Measurements from ENCODE around the gene DAAM1.

Gene DAAM1

DNA sequence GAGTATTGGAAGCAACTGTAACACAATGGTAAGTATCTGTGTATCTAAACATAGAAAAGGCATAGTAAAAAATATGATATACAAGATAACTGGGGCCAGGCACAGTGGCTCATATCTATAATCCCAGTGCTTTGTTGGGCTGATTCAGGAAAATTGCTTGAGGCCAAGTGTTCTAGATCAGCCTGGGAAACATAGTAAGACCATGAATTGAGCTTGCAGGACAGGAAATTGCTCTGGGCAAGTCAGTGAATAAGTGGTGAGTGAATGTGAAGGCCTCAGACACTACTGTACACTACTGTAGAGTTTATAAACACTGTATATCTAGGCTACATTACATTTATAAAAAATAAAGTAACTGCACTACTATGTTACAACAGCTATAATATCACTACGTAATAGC lies 201.5 kb downstream of the DAAM1 start:
- no peak for DNase-seq

DNA sequence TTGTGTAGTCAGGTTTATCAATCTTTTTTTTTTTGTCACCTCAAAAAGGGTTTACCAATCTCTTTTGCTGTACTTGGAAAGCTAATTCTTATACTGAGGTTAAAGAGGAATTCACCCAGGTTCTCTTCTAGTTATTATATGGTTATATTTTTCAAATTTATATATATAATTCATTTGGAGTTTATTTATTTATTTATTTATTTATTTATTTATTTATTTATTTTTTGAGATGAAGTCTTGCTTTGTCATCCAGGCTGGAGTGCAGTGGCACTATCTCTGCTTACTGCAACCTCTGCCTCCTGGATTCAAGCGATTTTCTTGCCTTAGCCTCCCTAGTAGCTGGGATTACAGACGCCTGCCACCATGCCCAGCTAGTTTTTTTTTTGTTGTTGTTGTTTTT lies 202.9 kb downstream of the DAAM1 start:
- no peak for DNase-seq

DNA sequence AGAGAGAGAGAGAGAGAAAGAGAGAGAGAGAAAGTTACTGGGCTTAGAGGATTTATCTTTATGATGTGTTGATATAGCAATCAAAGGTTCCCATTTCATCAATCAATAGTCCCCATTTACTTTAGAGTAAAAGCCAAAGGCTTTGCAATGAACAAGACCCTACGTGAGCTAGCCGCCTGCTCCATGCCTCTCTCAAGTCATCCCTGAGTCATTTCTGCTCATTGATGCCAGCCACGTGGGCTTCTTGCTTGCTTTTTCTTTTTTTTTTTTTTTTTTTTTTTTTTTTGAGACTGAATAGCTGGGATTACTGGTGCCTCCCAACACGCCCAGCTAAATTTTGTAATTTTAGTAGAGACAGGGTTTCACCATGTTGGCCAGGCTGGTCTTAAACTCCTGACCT lies 205.8 kb downstream of the DAAM1 start:
- no peak for DNase-seq

DNA sequence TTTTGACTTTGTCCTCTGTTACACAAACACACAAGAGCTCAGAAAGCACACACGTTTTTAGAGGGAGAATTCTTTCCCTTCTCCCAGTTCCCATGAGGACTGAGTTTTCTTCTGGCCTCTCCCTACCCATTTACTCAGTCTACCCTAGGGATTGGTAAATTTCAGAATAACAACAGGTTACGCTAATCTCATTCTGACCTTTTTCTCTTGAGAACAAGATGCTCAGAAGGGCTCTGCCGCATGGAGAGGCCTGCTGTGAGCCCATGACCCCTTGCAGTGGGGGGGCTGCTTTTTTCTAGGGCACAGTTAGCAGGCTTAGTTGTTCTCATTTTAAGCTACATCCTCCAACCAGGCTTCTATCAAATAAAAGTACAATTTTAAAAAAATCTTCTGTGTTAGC lies 207.2 kb downstream of the DAAM1 start:
- no peak for DNase-seq

DNA sequence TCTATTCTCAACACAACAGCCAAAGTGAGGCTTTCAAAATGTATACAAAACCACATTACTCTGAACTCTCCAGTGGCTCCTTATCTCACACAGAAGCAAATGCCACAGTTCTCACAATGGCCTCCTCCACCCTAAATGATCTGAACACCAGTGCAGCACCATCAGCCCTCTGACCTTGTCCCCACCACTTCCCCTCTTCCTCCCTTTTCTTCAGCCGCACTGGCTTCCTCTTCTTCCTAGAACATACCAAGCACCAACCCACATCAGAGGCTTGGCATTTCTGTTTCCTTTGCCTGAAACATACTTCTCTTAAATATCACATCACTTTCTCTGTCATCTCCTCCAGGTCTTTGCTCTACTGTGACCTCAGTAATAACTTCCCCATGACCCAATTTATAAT lies 210.4 kb downstream of the DAAM1 start:
- DNase-seq, result peak; percentile 14

GRCh38 chr14:59406454-59407245 lies 218.2 kb downstream of the DAAM1 start:
- DNase-seq, result no peak

DNA sequence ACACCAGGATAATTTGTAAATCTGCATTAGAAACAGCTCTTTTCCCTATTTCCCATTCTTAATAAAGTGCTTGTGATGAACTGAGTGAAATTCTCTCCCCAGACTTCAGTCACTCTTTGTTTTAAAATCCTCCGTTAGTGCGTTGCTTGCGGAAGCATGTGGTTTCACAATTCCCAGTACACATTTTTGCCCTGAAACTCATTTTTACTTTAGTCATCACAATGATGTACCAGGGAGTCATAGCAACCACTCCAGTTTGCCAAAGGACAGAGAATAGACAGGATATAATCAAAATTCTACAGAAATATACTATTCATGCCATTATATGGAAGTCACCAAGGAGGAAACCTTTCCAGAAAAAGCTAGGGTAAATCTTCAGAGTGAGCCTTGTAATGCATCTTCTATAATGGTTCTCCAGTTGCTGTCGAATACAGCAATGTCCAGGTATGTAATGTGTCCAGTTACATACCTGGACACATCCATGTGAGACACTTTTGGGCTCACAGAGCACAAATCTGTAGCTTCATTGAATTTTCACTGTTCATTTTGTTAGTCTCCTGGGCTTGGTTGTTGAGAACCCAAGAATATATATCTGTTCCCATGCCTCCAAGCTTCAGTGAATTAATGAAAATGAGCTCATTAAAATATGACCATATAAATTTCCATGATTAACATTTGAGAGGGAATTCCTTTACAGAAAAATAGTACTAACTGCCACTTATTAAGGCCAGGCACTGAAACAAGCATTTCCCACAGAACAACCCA lies 219.0 kb downstream of the DAAM1 start:
- no peak for DNase-seq

DNA sequence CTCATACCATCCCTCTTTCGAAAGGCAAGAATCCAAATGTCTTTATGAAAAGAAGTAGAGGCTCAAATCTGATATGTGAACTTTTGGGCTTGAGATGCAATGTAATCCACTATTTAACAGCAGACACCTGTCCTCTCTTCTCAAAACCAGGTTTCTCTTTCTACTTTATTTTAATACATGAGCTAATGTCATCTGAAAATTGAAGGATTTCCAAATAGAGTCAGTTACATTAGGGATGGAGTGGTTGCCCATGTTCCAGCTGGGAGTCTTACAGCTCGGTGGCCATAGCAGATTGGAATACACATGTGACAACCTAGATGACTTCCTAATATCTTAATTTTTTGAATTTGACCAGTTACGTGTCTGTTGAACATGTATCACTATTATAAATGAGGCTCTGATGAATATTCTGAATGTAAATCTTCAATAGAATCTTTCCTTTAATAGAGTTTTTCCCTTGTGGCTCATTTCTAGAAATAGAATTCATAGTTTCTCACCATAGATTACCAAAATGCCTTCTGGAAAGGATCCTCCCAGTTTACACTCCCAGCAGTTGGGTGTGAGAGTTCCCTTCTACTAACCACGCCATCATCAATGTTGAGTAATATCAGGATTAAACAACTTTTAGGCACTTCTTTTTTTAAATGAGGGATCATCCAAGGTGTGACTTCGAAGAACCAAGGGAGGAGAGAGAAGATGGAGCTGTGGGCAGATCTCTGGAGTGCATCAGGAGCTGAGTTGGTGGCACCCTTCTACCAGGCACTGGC lies 227.6 kb downstream of the DAAM1 start:
- no peak for DNase-seq

DNA sequence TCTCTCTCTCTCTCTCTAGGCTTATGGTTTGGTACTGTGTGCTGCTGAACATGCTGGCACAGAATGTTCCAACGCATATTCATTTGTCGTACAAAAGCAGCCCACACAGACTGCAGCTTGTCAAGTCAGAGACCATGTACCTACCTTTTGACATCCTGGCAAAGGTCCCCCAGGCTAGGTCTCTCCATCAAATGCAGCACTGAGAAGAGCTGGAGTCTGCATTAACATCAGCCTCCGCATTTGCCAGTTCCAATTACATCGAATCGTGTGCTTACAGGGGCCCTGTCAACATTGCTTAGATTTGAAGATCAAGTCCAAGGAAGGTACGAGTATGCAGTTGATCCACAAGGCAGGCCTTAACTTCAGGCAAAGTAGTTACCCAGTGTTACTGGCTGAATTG lies 228.8 kb downstream of the DAAM1 start:
- DNase-seq, result no peak

DNA sequence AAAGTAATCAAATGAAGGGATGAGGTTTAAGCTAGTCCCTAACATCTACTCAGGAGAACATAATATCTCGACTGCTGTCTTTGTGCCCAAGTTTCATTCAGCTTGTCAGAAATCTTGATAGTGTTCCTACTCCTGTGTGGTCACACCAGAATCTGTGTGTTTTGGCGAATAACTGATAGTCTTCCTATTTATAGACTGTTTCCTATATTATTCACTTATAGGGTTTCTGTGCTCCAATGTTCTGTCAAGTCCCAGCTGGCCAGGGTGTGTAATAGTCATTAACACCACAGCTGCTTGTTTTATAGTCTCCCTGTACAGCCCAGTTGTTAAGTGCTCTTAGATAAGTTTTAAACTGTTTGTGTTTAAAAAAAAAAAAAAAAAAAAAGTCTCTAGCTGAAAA lies 230.8 kb downstream of the DAAM1 start:
- no peak for DNase-seq
